CD4-positive, alpha-beta T cell (primary cell): ENCODE measurements around the gene EID2B. TPM values are rescaled to one million over a fixed set of nuclear protein-coding genes. Genes with fewer than 3 reads are reported as not detected.

Source experiments
- ATAC-seq: fragments of 200-7000 bp; cut with Tn5 transposase; one replicate; pipeline ENCODE4 v1.10.0; 2022; ENCODE audit warnings: mild to moderate bottlenecking; ENCODE audit not compliant: poor library complexity
- CTCF ChIA-PET: fragments of 350-600 bp; sonication (Branson Sonifier 250); formaldehyde crosslinking; loops from one replicate; lab custom pipeline; 2021; ENCODE audit warnings: antibody characterized with exemption, inconsistent platforms; lab: Charles Lee
- POLR2A ChIA-PET: fragments of 350-600 bp; sonication (Branson Sonifier 250); formaldehyde crosslinking; loops from one replicate; lab custom pipeline; 2021; ENCODE audit warnings: antibody characterized with exemption, inconsistent platforms; lab: Charles Lee
- DNase-seq, 14 experiments: peaks; one replicate each; pipeline ENCODE4 v3.0.0-alpha.2; 2013 to 2020; ENCODE audit warnings: mixed read lengths in 2 of 14
- H3K27ac ChIP-seq, 2 donors: one replicate each; pipeline versions ENCODE4 v1.5.1 to v1.7.0; 2013; ENCODE audit warnings: low read length in 2 of 2, low read depth in 1 of 2, mild to moderate bottlenecking in 1 of 2
- H3K27me3 ChIP-seq, 2 experiments: 1 replicate in 1 of 2; 2 replicates in 1 of 2; pipeline versions ENCODE4 v1.6.1 to v1.7.0; 2013; ENCODE audit warnings: low read length in 2 of 2, control low read depth in 1 of 2, mild to moderate bottlenecking in 1 of 2, moderate library complexity in 1 of 2; ENCODE audit not compliant: insufficient read depth in 2 of 2, control insufficient read depth in 1 of 2
- H3K36me3 ChIP-seq: one replicate; pipeline ENCODE4 v1.6.1; 2013; ENCODE audit warnings: low read length, control low read depth; ENCODE audit not compliant: insufficient read depth
- H3K4me1 ChIP-seq: one replicate; pipeline ENCODE4 v1.6.1; 2013; ENCODE audit warnings: low read length, control low read depth; ENCODE audit not compliant: insufficient read depth
- H3K4me3 ChIP-seq: one replicate; pipeline ENCODE4 v1.5.1; 2013; ENCODE audit warnings: mild to moderate bottlenecking, low read length, moderate library complexity
- H3K9me3 ChIP-seq, 2 experiments: 1 replicate in 1 of 2; 2 replicates in 1 of 2; pipeline versions ENCODE4 v1.6.1 to v1.7.0; 2013; ENCODE audit warnings: low read length in 2 of 2, mild to moderate bottlenecking in 2 of 2, control low read depth in 1 of 2, moderate library complexity in 1 of 2; ENCODE audit not compliant: control insufficient read depth in 1 of 2, insufficient read depth in 1 of 2
- H3K27ac Mint-ChIP-seq: one replicate; pipeline ENCODE4 v1.8.0; 2020; ENCODE audit warnings: mixed read lengths
- H3K27me3 Mint-ChIP-seq: one replicate; pipeline ENCODE4 v1.8.0; 2021; ENCODE audit warnings: mixed read lengths
- H3K36me3 Mint-ChIP-seq: one replicate; pipeline ENCODE4 v1.8.0; 2021; ENCODE audit warnings: low read depth, mixed read lengths
- H3K4me1 Mint-ChIP-seq: one replicate; pipeline ENCODE4 v1.8.0; 2021; ENCODE audit warnings: low read depth, mixed read lengths
- H3K4me3 Mint-ChIP-seq: one replicate; pipeline ENCODE4 v1.8.0; 2020; ENCODE audit warnings: mild to moderate bottlenecking, mixed read lengths
- H3K9me3 Mint-ChIP-seq: one replicate; pipeline ENCODE4 v1.8.0; 2020; ENCODE audit warnings: mixed read lengths
- CTCF ChIP-seq: fragments of 200-600 bp; IDR thresholded peaks from one replicate; pipeline ENCODE4 v1.8.0; 2022; ENCODE audit warnings: antibody characterized with exemption, mild to moderate bottlenecking
- intact Hi-C, 2 experiments: fragments of 100-400 bp; cut with DNase I in 1 of 2; cut with micrococcal nuclease in 1 of 2; formaldehyde crosslinking; loops; one replicate each; pipeline versions ENCODE4 v1.15.1 to v1.9.0; 2023 to 2025; cut with DNase I, micrococcal nuclease
- total RNA-seq, 174 experiments: library from RNA in 2 of 174; stranded (reverse) in 2 of 174; gene quantifications; one replicate each; pipeline ENCODE4 v1.2.3 and lab custom pipeline; 2021 to 2026

The EID2B gene
- total RNA-seq, 2 experiments from 2014 or later: 5.0 to 5.1 TPM

- DNase-seq (no peak), ATAC-seq (no peak)
- Histone ChIP-seq H3K36me3 (no peaks in the 10 kb centered on the region), H3K4me3 (peak overlapping the region; percentile 79), H3K27me3 (no peaks in the 10 kb centered on the region), H3K27ac (no peak overlapping the region), H3K9me3 (no peaks in the 10 kb centered on the region), H3K4me1 (peaks cover 15% of the 10 kb centered on the region)
- TF ChIP-seq CTCF: no peak
- Mint-ChIP-seq H3K4me3 (peak overlapping the region; percentile 96), H3K27me3 (no peaks in the 10 kb centered on the region), H3K27ac (peak overlapping the region; percentile 86), H3K36me3 (peaks cover 8% of the 10 kb centered on the region), H3K4me1 (peaks cover 35% of the 10 kb centered on the region), H3K9me3 (no peaks in the 10 kb centered on the region)
- ChIA-PET POLR2A (interaction anchor here (0.9 to 2.9 kb wide), 7 partner anchors 8 to 124 kb away, joined by 3 to 17 read pairs (median 6); partner anchors contain the start of genes EID2, RPS16, SELENOV and SUPT5H), CTCF (interaction anchor here (0.8 to 2.2 kb wide), 11 partner anchors 10 to 410 kb away, joined by 3 to 17 read pairs (median 4); partner anchors contain the start of genes DLL3, PLEKHG2, SAMD4B and TIMM50)
- intact Hi-C loops: loop anchor here (1.0 to 10.0 kb wide), 9 partner anchors 58 to 420 kb away; partner anchors contain the start of genes SAMD4B (in 2 of the 2), MED29 (in 1 of the 2), PAF1 (in 1 of the 2) and PAK4 (in 1 of the 2)
These were observed 819 bp downstream of the EID2B start for GRCh38 chr19:39531834-39532232.

- ATAC-seq (no peak), DNase-seq (no peak)
- Mint-ChIP-seq H3K27me3 (no peaks in the 10 kb centered on the region), H3K36me3 (peaks cover 4% of the 10 kb centered on the region), H3K4me3 (no peak overlapping the region), H3K9me3 (no peaks in the 10 kb centered on the region), H3K27ac (no peak overlapping the region), H3K4me1 (peaks cover 7% of the 10 kb centered on the region)
- POLR2A ChIA-PET: no interaction called here
- intact Hi-C loops: no loop called here
- no peaks in the 10 kb centered on the region for H3K27me3 ChIP-seq
- CTCF ChIA-PET: interaction anchor here (1.2 kb wide), 1 partner anchor 22 kb away, joined by 3 read pairs; no protein-coding TSS in a partner anchor
- no peak for TF ChIP-seq CTCF
- H3K4me1 ChIP-seq: no peaks in the 10 kb centered on the region
- H3K9me3 ChIP-seq: no peaks in the 10 kb centered on the region
- no peak overlapping the region for H3K4me3 ChIP-seq
- no peak overlapping the region for H3K27ac ChIP-seq
- H3K36me3 ChIP-seq: no peaks in the 10 kb centered on the region
These were observed 7.4 kb downstream of the EID2B start for GRCh38 chr19:39525205-39525604.

GRCh38 chr19:39524495-39524894, 8.2 kb downstream of the EID2B start:
- H3K27me3 ChIP-seq: no peaks in the 10 kb centered on the region
- H3K36me3 ChIP-seq: no peaks in the 10 kb centered on the region
- H3K27ac ChIP-seq: no peak overlapping the region
- no peak for TF ChIP-seq CTCF
- CTCF ChIA-PET: interaction anchor here (0.9 to 1.2 kb wide), 2 partner anchors 9 to 21 kb away, joined by 3 read pairs; no protein-coding TSS in a partner anchor
- Mint-ChIP-seq H3K9me3 (no peaks in the 10 kb centered on the region), H3K27ac (no peak overlapping the region), H3K36me3 (peaks cover 4% of the 10 kb centered on the region), H3K4me1 (peaks cover 7% of the 10 kb centered on the region), H3K4me3 (no peak overlapping the region), H3K27me3 (no peaks in the 10 kb centered on the region)
- H3K4me1 ChIP-seq: no peaks in the 10 kb centered on the region
- POLR2A ChIA-PET: no interaction called here
- DNase-seq (peak in 3 of 14 experiments; percentile 21 to 59 (median 50)), ATAC-seq (no peak)
- H3K4me3 ChIP-seq: no peak overlapping the region
- no peaks in the 10 kb centered on the region for H3K9me3 ChIP-seq
- intact Hi-C loops: no loop called here
